GM12878 (cell line): Measurements from ENCODE around the gene ITPR2. TPM values are rescaled to one million over a fixed set of nuclear protein-coding genes. Genes with fewer than 3 reads are reported as not detected.

Source experiments
- ATAC-seq: fragments of 200-7000 bp; cut with Tn5 transposase; 3 replicates; pipeline ENCODE4 v1.9.1; 2020; ENCODE audit warnings: mild to moderate bottlenecking, moderate library complexity
- BruUV-seq: library from RNA; stranded (reverse); fragments of 400-500 nt; replicated peaks from 2 replicates; lab custom pipeline; 2021; lab: Mats Ljungman, UMichigan
- CTCF ChIA-PET: fragments of 300-600 bp; sonication (Branson Sonifier 250); formaldehyde crosslinking; extraction: SDS; loops from one replicate; lab custom pipeline; 2021; ENCODE audit warnings: inconsistent platforms; lab: Yijun Ruan, JAX
- POLR2A ChIA-PET: fragments of 350-600 bp; formaldehyde crosslinking; extraction: SDS; loops from one replicate; lab custom pipeline; 2021; ENCODE audit warnings: inconsistent platforms; lab: Charles Lee
- RAD21 ChIA-PET: fragments of 300-600 bp; sonication (Branson Sonifier 250); formaldehyde crosslinking; loops from one replicate; lab custom pipeline; 2023; ENCODE audit warnings: antibody characterized with exemption; ENCODE audit not compliant: unreplicated experiment; lab: Charles Lee
- SMC1A ChIA-PET: fragments of 300-600 bp; sonication (Branson Sonifier 250); formaldehyde crosslinking; loops from one replicate; lab custom pipeline; 2023; ENCODE audit not compliant: unreplicated experiment, uncharacterized antibody; lab: Charles Lee
- DNase-seq: peaks from one replicate; pipeline ENCODE4 v3.0.0-alpha.2; 2011; ENCODE audit warnings: low read depth, low spot score
- FAIRE-seq: peaks from 3 replicates; lab custom pipeline; 2011; peaks lifted over from hg19 to GRCh38; lab: Jason Lieb, UNC
- H2AFZ ChIP-seq: 2 replicates; pipeline ENCODE4 v1.6.0; 2011; ENCODE audit warnings: low read depth, low read length, control low read depth; ENCODE audit not compliant: control insufficient read depth
- H3K27ac ChIP-seq: 2 replicates; pipeline ENCODE4 v1.5.1; 2011; ENCODE audit warnings: control low read depth; ENCODE audit not compliant: control insufficient read depth, insufficient read depth
- H3K27me3 ChIP-seq, 2 experiments: replicated peaks in 1 of 2; 2 replicates each; pipeline versions ENCODE4 v1.6.0 to v1.6.1; 2011; ENCODE audit warnings: low read length in 1 of 2; ENCODE audit not compliant: control insufficient read depth in 2 of 2, insufficient read depth in 2 of 2
- H3K36me3 ChIP-seq, 2 experiments: 2 replicates each; pipeline ENCODE4 v1.5.1; 2011; ENCODE audit warnings: low read length in 1 of 2; ENCODE audit not compliant: control insufficient read depth in 2 of 2, insufficient read depth in 2 of 2
- H3K4me1 ChIP-seq: 2 replicates; pipeline ENCODE4 v1.6.1; 2011; ENCODE audit warnings: mild to moderate bottlenecking, low read length, moderate library complexity, mixed read lengths; ENCODE audit not compliant: control insufficient read depth, insufficient read depth
- H3K4me2 ChIP-seq: 2 replicates; pipeline ENCODE4 v1.6.0; 2011; ENCODE audit warnings: control low read depth; ENCODE audit not compliant: control insufficient read depth, insufficient read depth
- H3K4me3 ChIP-seq: fragments of 200-600 bp; sonication (generic); 2 replicates; pipeline ENCODE4 v1.5.1; 2016
- H3K79me2 ChIP-seq: 2 replicates; pipeline ENCODE4 v1.6.0; 2011; ENCODE audit warnings: low read length; ENCODE audit not compliant: control insufficient read depth, insufficient read depth
- H3K9ac ChIP-seq: 2 replicates; pipeline ENCODE4 v1.8.0; 2011; ENCODE audit warnings: low read length, control low read depth, mixed read lengths; ENCODE audit not compliant: control insufficient read depth, insufficient read depth
- H3K9me3 ChIP-seq: replicated peaks from 3 replicates; pipeline ENCODE4 v1.5.1; 2011; ENCODE audit warnings: mild to moderate bottlenecking, low read length; ENCODE audit not compliant: control insufficient read depth, insufficient read depth
- H4K20me1 ChIP-seq: 2 replicates; pipeline ENCODE4 v1.6.0; 2011; ENCODE audit not compliant: control insufficient read depth, insufficient read depth
- ATF2 ChIP-seq: IDR thresholded peaks from 2 replicates; pipeline ENCODE4 v1.6.1; 2012; ENCODE audit warnings: low read length, inconsistent platforms
- CBX3 ChIP-seq: fragments of 200-600 bp; sonication (generic); IDR thresholded peaks from 2 replicates; pipeline ENCODE4 v1.6.1; 2016; ENCODE audit warnings: low read depth, borderline replicate concordance
- CHD1 ChIP-seq: IDR thresholded peaks from 2 replicates; pipeline ENCODE4 v1.6.1; 2012; ENCODE audit warnings: low read depth, low read length, improper control_type of control experiment
- EP300 ChIP-seq, 2 experiments: fragments of 150-350 bp in 1 of 2; IDR thresholded peaks; 2 replicates each; pipeline ENCODE4 v1.6.1; 2011 to 2012; ENCODE audit warnings: low read depth in 2 of 2, low read length in 2 of 2, borderline replicate concordance in 1 of 2, improper control_type of control experiment in 1 of 2, inconsistent platforms in 1 of 2; ENCODE audit not compliant: control insufficient read depth in 1 of 2
- HCFC1 ChIP-seq: fragments of 150-350 bp; IDR thresholded peaks from 2 replicates; pipeline ENCODE4 v1.6.1; 2014; ENCODE audit warnings: low read length
- NR2C2 ChIP-seq: IDR thresholded peaks from 2 replicates; pipeline ENCODE4 v1.6.1; 2011; ENCODE audit warnings: borderline replicate concordance, low read depth; ENCODE audit not compliant: control insufficient read depth, insufficient read length
- RFX5 ChIP-seq: IDR thresholded peaks from 2 replicates; pipeline ENCODE4 v1.6.1; 2011; ENCODE audit warnings: low read depth, low read length, improper control_type of control experiment
- STAT3 ChIP-seq: IDR thresholded peaks from 2 replicates; pipeline ENCODE4 v1.6.1; 2011; ENCODE audit warnings: low read depth, low read length, improper control_type of control experiment
- TARDBP ChIP-seq: IDR thresholded peaks from 2 replicates; pipeline ENCODE4 v1.6.1; 2016; ENCODE audit warnings: borderline replicate concordance
- ZSCAN29 ChIP-seq: fragments of 450-650 bp; IDR thresholded peaks from 2 replicates; pipeline ENCODE4 v1.6.1; 2017; ENCODE audit warnings: mild to moderate bottlenecking, moderate library complexity
- WGBS: methylation state at CpG from one replicate; pipeline ENCODE4 v1.1.6; 2016; ENCODE audit warnings: low lambda C conversion rate; ENCODE audit not compliant: insufficient replicate concordance, insufficient coverage; ENCODE audit errors: missing lambda C conversion rate; 5-methylcytosine and 5-hydroxymethylcytosine counted together
- in situ Hi-C: fragments of 300-500 bp; cut with MboI; formaldehyde crosslinking; loops from 9 replicates; pipeline ENCODE4 v1.14.3; 2018; ENCODE audit warnings: mixed read lengths
- intact Hi-C: fragments of 100-400 bp; cut with micrococcal nuclease; formaldehyde crosslinking; loops from one replicate; pipeline ENCODE4 v1.14.2; 2022; ENCODE audit not compliant: unreplicated experiment
- polyA plus RNA-seq, 11 experiments: library from polyadenylated mRNA; depleted of rRNA in 4 of 11; unstranded in 6 of 11; stranded (reverse) in 5 of 11; fragments of >200 nt; fragmentation: Nextera tagmentation in 4 of 11; fragmentation: Illumina TruSeq in 1 of 11; extraction: Ambion mirVana in 4 of 11; extraction: Trizol in 1 of 11; gene quantifications; 1 replicate in 1 of 11; 2 replicates in 10 of 11; pipeline versions ENCODE4 v1.2.1 to v1.2.3, GENCODE V29; 2011 to 2016; ENCODE audit warnings: inconsistent platforms in 2 of 11, missing spikeins in 2 of 11, low read depth in 1 of 11
- total RNA-seq, 4 experiments: library from RNA; depleted of rRNA in 3 of 4; stranded (reverse); fragments of >200 nt in 3 of 4; fragmentation: Illumina TruSeq in 1 of 4; extraction: Trizol in 1 of 4; gene quantifications; 2 replicates each; pipeline versions ENCODE4 v1.2.1 to v1.2.3, GENCODE V29; 2013 to 2021

ITPR2 gene
- total and polyA plus RNA-seq, 10 of the 15 experiments (the other 5 are each of a cell fraction or from before 2014, with no cell fraction given), result 7.5 to 76.2 (median 47.1) TPM

GRCh38 chr12:26734510-26735248 is 98.3 kb downstream of the ITPR2 start:
- WGBS, result over 99% methylated on average over 5 of the region's 8 CpGs
- intact Hi-C loops, result loop anchor here (5.0 kb wide), 1 partner anchor 278 kb away; the partner anchor contains the start of gene TM7SF3

More at GRCh38 chr12:26734510-26735248, 98.3 kb downstream of the ITPR2 start:
- no peaks in the 10 kb centered on the region for H3K27me3 ChIP-seq
- H3K9ac ChIP-seq, result no peak overlapping the region
- POLR2A ChIA-PET, result interaction anchor here (0.7 to 2.2 kb wide), 7 partner anchors 9 to 136 kb away, joined by 3 to 14 read pairs (median 4); partner anchors contain the start of gene ITPR2
- no peak for ATAC-seq
- H3K4me3 ChIP-seq, result no peak overlapping the region
- H3K36me3 ChIP-seq, result no peaks in the 10 kb centered on the region; a peak in 1 of 4 replicates
- H3K4me1 ChIP-seq, result peaks cover 47% of the 10 kb centered on the region
- H4K20me1 ChIP-seq, result no peaks in the 10 kb centered on the region
- H3K27ac ChIP-seq, result 0 out of 2 replicates have a peak overlapping the region, but pooled peaks have one; percentile 32
- FAIRE-seq, result no peak
- in situ Hi-C loops, result no loop called here
- no peak overlapping the region for H3K4me2 ChIP-seq
- RAD21 ChIA-PET, result interaction anchor here (0.6 to 4.0 kb wide), 7 partner anchors 12 to 442 kb away, joined by 3 to 18 read pairs (median 4); partner anchors contain the start of gene ITPR2
- H3K9me3 ChIP-seq, result peaks cover 9% of the 10 kb centered on the region
- no TSS peak for BruUV-seq
- no peak overlapping the region for H2AFZ ChIP-seq
- H3K79me2 ChIP-seq, result peaks cover 47% of the 10 kb centered on the region
- CTCF ChIA-PET, result interaction anchor here (0.6 to 1.5 kb wide), 3 partner anchors 11 to 19 kb away, joined by 3 to 9 read pairs (median 5); no protein-coding TSS in a partner anchor
- no peak for TF ChIP-seq STAT3
- no peak for TF ChIP-seq CHD1
- no peak for TF ChIP-seq EP300 (IDR thresholded peaks at IDR 0.05; ENCODE audit: borderline replicate concordance in 1 of 2, control insufficient read depth in 1 of 2, low read depth in 2 of 2, low read length in 2 of 2)
- TF ChIP-seq RFX5, result no peak
- no peak for TF ChIP-seq CBX3
- TF ChIP-seq ATF2, result no peak
- TF ChIP-seq NR2C2, result no peak
- TF ChIP-seq TARDBP, result no peak
- no peak for TF ChIP-seq HCFC1
- TF ChIP-seq ZSCAN29, result no peak
- TF ChIP-seq, all 136 proteins: peak for 0
- SMC1A ChIA-PET, result interaction anchor here (0.6 to 6.0 kb wide), 16 partner anchors 9 to 1088 kb away, joined by 3 to 57 read pairs (median 3); no protein-coding TSS in a partner anchor
- no peak for DNase-seq
